GM19238 (cell line): Measurements from ENCODE around the gene PHLPP1.
"Not testable (repeated sequence)": the region's sequence is repeated elsewhere in the genome, so short reads cannot be mapped to it uniquely, and the experiment has no call there.

Experiments
- DNase-seq: peaks from one replicate; pipeline ENCODE4 v3.0.0; 2011; ENCODE audit warnings: low spot score; ENCODE audit not compliant: insufficient read length

Gene PHLPP1

DNA sequence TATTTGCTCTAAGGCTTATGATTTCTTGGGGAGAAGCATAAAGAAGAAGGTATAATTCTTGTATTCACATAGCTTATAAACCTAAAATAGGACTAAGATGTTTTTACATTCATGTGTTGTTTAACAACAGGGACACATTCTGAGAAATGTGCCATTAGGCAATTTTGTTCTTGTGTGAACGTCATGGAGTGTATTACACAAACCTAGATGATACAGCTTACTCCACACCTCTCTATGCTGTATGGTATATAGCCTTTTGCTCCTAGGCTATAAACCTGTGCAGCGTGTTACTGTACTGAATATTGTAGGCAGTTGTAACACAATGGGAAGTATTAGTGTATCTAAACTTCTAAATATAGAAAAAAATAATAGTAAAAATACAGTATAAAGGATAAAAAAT is 92.1 kb downstream of the PHLPP1 start:
- no peak for DNase-seq

DNA sequence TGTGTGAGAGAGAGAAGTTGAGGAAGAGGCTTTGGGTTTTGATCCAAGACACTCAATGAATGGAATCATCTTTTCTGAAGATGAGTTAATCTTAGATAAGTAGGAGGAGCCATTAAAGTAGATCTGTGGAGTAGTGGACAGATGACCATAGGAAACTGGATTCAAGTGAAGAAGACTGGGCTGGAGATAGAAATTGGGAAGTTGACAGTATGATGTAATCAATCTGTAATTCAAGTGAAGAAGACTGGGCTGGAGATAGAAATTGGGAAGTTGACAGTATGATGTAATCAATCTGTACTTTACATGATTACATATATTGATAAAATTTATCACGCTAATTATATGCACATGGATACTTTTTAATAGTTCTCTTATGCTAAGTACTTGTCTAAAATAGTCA is 92.8 kb downstream of the PHLPP1 start:
- DNase-seq: no peak

DNA sequence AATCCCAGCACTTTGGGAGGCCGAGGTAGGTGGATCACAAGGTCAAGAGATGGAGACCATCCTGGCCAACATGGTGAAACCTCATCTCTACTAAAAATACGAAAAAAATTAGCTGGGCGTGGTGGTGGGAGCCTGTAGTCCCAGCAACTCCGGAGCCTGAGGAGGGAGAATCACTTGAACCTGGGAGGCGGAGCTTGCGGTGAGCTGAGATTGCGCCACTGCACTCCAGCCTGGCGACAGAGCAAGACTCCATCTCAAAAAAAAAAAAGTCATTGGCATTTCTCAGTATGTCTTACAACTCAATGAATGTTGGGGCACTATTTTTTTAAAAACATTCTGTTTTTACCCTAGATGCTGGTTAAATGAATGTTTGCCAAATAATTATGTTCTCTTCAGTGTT is 94.1 kb downstream of the PHLPP1 start:
- not testable (repeated sequence) for DNase-seq

DNA sequence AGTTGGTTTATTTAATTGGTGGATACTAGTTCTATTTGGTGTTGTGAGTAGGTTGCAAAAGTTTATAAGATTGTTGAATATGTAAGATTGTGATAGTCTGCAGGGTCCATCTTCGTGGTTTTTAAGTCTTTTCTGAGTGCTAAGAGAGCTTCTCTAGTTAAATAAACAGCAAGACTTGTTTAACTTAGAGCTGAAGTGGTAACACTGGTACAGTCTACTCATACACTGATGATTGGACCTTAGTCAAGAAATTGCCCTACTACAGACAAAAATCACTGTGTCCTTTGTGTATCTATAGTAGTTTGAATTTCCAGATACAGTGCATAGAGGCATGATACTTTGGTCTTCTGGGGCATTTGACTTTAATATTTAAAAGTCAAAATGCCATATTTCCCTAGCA is 94.6 kb downstream of the PHLPP1 start:
- DNase-seq: no peak

DNA sequence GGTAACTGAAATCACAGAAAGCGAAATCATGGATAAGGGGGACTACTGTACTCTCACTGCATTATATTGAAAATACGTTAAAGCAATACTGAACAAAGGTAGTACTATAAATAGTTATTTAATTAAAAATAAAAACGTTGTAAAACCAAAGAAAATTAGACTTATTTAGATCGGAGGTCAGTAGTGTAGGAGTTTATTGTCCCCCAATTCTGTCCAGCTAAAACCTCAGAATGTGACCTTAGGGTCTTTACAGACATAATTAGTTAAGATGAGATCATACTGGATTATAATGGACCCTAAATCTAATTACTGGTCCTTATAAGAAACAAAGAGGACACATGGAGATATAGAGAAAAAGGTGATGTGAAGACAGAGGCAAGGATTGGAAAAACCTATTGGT is 95.3 kb downstream of the PHLPP1 start:
- DNase-seq: no peak

DNA sequence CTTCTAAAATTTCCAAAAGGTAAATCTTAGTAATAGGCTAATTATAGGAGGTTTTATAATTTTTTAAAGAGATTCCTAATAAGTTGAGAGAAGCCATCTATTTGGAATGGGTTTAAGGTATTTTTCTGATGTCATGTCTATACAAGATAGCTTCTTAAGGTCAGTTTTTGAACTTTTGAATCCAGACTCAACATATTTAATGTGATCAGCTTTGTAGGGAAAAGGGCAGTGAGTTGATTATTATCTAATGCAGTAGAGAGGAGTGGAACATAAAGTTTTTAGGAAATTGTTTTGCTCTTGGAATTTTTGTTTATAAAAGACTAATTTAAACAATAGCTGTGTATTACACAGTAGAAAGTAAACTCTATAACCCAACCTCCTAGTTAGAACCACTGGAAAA is 96.3 kb downstream of the PHLPP1 start:
- no peak for DNase-seq

DNA sequence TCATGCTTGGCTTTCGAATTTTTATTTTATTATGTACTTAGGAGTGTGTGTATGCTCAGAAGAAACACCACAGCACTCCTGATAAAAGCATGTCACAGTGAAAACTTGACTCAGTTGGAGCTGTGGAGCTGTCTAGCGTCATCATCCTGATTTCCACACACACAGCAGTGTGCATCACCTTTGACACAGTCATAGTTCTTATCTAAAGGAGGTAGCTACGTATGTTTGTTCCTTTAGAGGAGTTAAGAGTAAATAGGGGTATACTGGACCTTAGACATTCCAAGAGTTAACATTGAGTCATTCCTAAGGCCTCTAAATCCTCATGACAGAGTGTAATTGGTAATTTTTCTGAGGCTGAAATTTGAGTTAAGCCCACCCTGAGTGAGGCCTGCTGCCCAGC is 96.9 kb downstream of the PHLPP1 start:
- no peak for DNase-seq

DNA sequence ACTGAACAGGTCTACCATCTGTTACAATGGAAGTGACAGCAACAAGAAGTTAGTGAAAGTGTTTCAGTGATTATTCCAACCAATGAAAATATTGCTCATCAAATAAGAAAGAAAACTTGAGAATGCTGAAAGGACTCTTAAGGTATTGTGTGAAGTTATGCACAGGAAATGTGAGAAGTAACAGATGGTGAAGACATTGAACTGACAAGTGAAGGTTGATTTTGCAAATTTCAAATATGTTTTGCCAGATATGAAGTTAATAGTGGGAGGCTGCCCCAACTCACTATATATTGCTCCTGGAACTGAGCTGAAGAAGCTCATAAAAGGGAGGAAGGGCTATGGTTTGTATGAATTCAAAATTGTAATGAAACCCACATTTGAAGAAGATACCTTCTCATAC is 97.5 kb downstream of the PHLPP1 start:
- no peak for DNase-seq

DNA sequence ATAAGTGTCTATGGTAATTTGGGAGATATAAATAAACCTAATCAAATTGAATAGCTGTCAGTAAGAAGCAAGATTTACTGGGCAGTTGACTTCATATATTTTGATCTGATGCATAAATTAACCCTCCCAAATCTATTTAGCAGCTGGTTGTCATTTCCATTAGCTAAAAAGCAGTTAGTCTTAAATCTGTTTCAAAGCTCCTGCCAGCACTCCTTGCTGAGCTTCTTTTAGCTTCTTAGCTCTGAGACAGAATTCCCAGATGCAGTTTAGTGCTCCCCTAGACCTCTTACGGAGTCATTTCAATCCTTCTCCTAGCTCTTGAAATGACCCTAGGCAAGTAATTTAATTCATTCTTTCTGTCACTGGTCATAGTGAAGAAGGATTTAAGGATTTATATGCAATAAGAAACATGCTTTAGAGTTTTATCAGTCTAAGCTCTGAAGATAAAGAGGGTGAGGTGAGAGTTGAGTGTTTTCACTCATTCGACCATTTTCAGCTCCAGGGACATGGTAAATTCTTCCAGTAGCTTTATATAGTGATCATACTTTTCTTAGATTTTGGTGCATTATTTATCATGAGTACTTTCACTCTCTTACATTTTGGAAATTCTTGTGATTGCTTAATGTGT is 98.9 kb downstream of the PHLPP1 start:
- no peak for DNase-seq

DNA sequence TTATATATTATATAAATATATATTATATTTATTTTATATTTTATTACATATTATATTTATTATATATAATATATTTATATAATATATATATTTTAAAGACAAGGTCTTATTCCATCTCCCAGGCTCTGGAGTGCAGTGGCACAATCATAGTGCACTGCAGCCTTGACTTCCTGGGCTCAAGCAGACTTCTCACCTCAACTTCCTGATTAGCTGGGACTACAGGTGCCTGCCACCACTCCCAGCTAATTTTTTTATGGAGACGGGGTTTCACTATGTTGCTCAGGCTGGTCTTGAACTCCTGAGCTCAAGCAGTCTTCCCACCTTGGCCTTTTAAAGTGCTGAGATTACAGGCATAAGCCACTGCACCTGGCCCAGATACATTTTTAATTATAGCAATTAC is 110.0 kb downstream of the PHLPP1 start:
- DNase-seq: no peak

DNA sequence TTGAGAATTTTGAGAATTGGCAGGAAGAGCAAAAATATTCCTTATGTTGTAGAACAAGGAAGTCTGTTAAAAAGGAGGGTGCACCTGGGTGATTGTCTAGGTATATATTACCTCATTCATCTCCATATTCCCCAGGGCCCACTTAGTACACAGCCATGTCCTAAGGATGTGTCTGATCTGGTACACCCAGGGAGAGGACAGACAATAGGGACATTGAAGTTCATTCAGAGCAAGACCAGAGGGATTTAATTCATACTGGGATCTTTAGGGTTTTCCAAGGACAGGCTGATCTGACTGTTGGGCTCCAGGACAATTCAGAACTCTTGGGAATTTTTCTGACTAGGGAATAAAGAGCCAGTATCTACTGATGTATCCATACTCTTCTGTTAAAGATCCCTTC is 112.1 kb downstream of the PHLPP1 start:
- no peak for DNase-seq

DNA sequence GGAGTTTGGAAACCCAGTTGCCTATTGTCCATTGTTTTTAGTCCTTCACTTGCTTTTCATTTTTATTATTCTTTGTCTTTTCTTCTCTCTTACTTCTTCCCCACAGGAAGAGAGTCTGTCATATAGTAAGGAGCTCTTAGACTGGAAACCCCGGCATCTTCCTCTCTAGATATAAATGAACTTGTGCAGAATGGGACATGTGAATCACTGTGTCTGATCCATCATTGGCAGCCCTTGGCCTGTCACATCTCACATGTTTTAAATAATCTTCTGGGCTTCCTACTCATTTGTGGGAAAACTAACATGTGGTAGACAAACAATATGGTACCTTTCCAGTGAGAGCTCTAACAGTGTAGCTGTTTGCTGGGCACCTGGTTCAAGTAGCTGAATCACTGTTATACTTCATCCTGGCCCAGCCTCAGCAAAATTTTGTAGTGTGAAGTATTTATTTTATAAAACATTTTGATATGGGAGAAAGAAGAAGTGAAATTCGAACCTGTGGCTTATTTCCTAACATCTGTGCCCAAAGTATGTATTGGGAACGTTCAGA is 112.8 kb downstream of the PHLPP1 start:
- DNase-seq: no peak

DNA sequence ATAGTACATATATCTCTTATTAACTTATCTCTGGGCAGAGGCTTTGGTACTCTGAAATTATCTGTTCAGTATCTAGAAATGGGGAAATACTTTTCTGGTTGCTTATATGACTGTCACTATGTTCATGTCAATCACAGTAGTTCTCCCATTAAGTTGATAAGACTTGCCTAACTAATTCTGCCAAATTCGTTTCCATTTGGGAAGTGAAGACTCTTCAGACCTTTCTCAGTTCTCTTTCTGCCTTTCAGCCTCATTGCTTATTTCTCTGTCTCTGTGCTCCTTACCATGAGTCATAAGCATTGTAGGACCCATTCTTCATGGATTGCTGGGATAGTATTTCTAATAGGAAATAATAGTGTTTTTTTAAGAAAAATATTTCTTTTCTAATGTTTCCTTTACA is 113.5 kb downstream of the PHLPP1 start:
- DNase-seq: no peak

DNA sequence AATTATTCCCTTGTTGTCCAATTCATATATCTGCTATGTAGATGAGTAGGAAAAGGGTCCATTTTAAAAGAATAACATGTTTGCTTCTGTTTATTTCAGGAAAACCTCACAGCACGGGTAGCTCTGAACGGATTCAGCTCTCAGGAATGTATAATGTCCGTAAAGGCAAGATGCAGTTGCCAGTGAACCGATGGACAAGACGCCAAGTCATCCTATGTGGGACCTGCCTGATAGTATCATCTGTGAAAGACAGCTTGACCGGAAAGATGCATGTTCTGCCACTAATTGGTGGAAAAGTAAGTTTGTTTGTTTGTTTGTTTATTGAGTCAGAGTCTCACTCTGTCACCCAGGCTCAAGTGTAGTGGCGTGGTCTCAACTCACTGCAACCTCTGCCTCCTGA is 114.6 kb downstream of the PHLPP1 start:
- DNase-seq: no peak

DNA sequence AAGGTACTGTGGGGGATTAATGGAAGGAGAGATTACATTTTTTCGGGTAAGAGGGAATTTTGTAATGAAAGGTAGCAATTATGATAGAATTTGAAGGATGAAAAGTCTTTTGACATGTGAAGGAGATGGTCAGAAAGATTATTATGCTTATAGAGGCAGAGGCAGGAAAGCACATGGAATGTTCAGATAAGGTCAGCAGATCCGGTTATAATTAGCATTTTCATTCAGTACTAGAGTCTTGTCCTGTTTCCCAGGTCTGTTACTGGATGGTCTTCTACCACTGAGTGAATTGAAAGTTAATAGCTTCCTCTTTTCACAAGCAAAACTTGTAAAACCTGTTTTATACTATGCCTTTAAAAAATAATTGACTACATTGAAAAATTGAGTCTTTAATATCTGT is 116.9 kb downstream of the PHLPP1 start:
- no peak for DNase-seq

DNA sequence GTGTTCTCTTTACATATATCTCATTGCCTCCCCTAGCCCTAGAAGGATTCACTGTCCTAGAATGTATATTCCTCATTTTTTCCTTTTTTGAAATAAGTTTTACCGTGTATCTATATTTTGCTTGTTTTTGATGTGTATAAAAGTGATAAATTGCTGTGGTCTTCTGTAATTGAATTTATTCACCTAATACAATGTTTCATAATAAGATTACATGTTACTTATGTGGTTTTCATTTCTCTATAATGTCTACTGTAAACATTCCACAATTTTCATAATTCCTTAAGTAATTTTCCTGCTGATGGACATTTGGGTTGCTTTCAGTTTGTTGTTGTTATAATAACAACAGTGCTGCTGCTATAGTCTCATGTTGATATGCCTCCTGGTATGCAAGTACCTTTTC is 118.2 kb downstream of the PHLPP1 start:
- DNase-seq: no peak

DNA sequence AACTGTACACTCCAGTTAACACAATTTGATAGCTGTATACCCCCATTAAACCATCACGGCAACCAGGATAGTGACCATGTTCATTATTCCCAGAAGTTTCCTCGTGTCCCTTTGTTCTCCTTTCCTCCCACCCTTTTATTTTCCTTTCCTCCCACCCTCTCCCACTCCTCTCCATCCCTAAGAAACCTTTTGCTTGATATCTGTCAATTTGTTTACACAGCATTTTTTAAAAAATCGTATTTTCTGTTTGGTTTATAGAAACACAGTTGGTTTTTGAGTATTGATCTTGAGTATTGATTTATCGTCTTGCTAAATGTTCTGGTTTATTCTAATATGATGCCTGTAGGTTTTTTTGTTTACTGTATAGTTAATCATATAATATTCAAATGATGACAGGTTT is 119.4 kb downstream of the PHLPP1 start:
- DNase-seq: no peak

DNA sequence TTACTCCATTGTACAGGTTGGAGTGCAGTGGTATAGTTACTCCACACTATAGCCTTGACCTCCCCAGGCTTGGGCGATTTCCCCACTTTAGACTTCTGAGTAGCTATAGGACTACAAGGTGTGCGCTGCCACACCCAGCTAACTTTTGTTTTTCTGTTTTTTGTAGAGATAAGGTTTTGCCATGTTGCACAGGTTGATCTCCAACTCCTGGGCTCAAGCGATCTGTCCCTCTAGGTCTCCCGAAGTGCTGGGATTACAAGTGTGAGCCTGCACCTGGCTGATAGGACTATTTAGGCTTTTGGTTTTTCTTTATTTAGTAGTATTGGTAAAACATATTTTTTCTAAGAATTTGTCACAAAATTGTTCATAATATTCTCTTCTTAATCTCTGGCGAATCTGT is 121.7 kb downstream of the PHLPP1 start:
- DNase-seq: no peak

DNA sequence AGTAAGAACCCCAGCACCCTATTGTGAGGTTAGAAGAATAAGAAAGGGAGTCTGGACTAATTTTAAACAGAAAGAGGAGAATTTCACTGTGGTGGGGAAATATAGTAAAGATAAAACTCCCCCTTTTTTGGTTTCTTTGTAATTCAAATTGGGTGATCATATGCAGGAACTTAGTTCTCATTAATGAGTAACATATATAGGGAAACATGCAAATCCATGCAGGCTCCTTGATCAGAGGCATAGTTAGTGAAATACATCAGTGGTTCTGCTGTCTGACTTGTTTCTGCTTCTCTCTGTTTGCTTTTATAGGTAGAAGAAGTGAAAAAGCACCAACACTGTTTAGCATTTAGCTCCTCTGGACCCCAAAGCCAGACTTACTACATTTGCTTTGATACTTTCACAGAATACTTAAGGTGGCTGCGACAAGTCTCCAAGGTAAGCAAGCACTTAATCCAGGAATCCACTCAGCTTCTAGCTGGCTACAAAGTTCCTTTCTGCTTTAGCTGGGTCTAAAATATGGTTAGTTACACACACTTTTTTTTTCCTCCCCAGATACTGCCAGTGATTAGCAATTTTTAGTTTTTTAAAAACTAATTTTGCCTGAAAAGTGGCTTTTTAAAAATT is 123.2 kb downstream of the PHLPP1 start:
- no peak for DNase-seq

DNA sequence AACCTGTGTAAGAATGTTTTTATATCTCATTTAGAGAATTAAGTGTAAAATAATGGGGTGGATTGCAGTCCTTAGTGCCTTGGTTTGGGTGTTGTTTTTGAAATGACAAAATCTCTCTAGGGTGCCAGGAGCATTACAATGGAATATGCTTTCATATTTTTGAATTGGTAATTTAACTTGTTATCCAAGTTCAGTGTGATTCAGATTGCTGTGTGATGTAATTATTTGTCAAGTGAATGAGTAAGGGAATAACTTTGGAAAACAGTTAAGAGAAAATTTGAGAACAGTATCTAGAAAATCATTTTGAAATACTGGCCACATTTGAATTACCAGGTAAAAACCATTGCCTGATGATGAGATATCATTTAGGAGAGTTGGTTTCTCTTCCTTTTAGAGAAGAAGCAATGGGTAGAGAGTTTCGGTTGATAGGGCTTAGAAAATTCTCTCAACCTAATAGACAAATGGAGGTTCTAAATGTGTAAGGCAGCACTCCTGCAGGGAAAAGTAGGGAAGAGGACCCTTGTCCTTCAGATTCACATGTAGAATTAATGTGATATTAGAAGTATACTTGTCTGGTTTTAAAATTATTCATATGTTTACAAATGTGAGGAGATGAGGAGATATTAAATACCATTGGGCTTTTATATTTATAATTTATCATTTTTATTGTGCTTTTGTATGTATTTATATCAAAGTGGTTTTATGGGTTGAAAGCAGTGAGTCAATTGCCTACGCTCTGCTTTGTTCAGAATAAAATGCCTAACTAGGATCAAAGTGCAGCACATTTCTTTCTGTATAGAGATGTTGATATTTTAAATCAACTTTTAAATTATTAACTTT is 124.8 kb downstream of the PHLPP1 start:
- DNase-seq: no peak

DNA sequence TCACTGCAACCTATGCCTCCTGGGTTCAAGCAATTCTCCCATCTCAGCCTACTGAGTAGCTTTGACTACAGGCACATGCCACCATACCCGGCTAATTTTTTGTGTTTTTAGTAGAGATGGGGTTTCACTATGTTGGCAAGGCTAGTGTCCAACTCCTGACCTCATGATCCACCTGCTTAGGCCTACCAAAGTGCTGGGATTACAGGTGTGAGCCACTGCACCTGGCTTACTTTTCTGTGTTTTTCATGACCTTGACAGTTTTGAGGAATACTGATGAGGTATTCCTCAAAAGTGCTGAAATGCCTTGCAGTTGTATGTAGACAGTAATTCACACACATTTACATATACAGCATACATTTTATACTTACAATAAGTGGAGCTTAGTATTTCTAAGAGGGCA is 126.1 kb downstream of the PHLPP1 start:
- no peak for DNase-seq

DNA sequence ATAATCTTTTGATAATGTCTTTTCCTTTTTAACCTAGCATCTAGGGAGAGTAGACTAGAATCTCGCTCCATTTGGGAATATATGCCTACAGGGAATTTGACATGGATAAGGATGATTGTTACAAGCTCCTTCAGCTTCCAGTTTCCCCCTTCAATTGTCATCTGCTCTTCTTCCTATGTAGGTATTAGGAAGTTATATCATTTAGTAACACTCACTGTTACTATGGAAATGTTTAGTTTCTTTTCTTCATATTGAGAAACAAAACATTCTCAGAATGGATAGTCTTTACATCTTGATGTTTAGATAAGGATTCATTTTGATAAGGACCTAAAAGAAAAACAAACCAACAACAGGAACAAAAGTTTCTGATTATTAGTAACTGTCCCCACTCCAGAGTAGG is 127.6 kb downstream of the PHLPP1 start:
- no peak for DNase-seq
